C4-2B (cell line): ENCODE results near the gene SPATA13.

Source experiments
- ZFX ChIP-seq: fragments of 450-650 bp; IDR thresholded peaks from 2 replicates; pipeline ENCODE4 v1.6.1; 2017
- TF ChIP-seq, protein P1 (sequence below): fragments of 450-650 bp; conservative IDR thresholded peaks from 2 replicates; pipeline ENCODE4 v1.5.1; 2017; ENCODE audit warnings: mild to moderate bottlenecking

DNA sequence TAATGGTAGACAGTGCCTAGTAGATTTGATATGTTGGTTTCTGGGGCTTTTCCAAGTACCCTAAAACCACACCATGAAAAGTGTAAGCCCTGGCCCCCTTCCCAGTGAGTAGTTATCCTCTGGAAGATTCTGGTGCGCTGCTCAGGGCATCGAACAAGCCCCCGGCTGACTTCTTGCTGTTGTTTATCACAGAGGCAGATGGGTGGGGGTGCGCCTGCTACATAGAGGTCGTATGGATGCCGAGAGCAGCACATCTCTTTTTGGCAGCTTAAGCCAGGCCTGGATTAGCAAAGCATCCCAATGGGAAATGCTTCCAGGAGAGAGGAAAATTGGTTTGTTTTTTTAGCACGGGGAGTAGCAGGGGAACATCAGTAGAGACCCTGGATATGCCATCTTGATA, 26.3 kb upstream of the SPATA13 start:
- TF ChIP-seq, protein P1, sequence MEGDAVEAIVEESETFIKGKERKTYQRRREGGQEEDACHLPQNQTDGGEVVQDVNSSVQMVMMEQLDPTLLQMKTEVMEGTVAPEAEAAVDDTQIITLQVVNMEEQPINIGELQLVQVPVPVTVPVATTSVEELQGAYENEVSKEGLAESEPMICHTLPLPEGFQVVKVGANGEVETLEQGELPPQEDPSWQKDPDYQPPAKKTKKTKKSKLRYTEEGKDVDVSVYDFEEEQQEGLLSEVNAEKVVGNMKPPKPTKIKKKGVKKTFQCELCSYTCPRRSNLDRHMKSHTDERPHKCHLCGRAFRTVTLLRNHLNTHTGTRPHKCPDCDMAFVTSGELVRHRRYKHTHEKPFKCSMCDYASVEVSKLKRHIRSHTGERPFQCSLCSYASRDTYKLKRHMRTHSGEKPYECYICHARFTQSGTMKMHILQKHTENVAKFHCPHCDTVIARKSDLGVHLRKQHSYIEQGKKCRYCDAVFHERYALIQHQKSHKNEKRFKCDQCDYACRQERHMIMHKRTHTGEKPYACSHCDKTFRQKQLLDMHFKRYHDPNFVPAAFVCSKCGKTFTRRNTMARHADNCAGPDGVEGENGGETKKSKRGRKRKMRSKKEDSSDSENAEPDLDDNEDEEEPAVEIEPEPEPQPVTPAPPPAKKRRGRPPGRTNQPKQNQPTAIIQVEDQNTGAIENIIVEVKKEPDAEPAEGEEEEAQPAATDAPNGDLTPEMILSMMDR: no peak
- TF ChIP-seq ZFX: no peak
